Measurements from ENCODE around the gene HPSE2.

HPSE2 gene

GRCh38 chr10:99058762-99059161 is 176.9 kb downstream of the HPSE2 start:
- Histone ChIP-seq H3K4me3 (ENCODE audit: low read depth, low read length) (no peak overlapping the region), H3K27me3 (replicated peaks) (no peaks in the 10 kb centered on the region), H3K27ac (no peak overlapping the region), H3K36me3 (replicated peaks) (no peaks in the 10 kb centered on the region)
- no peak for DNase-seq
- no peak for TF ChIP-seq CTCF (IDR thresholded peaks at IDR 0.05; ENCODE audit: low read depth, low read length, missing control alignments)
- in situ Hi-C loops (cut with HindIII; ENCODE audit: low pct_ligation_motif_present, low sequenced_read_pairs): no loop called here

- H3K27ac ChIP-seq: no peak overlapping the region
- H3K36me3 ChIP-seq (replicated peaks): no peaks in the 10 kb centered on the region
- no peaks in the 10 kb centered on the region for H3K27me3 ChIP-seq (replicated peaks)
- in situ Hi-C loops (cut with HindIII; ENCODE audit: low pct_ligation_motif_present, low sequenced_read_pairs): no loop called here
- no peak overlapping the region for H3K4me3 ChIP-seq (ENCODE audit: low read depth, low read length)
- TF ChIP-seq CTCF (IDR thresholded peaks at IDR 0.05; ENCODE audit: low read depth, low read length, missing control alignments): no peak
- no peak for DNase-seq
Observed at GRCh38 chr10:99057936-99058690, 177.5 kb downstream of the HPSE2 start.

DNA sequence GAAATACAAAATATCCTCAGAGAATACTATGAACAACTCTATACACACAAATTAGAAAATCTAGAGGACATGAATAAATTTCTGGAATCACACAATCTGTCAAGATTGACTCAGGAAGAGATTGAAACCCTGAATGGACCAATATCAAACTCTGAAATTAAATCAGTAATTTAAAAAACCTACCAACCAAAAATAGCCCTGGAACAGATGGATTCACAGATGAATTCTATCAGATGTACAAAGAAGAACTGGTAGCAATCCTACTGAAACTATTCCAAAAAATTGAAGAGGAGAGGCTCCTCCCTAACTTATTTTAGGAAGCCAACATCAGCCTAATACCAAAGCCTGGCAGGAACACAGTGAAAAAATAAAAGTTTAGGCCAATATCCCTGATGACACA is 190.0 kb downstream of the HPSE2 start:
- no peak for DNase-seq
- H3K4me3 ChIP-seq (ENCODE audit: low read depth, low read length): no peak overlapping the region
- H3K27ac ChIP-seq: no peak overlapping the region
- in situ Hi-C loops (cut with HindIII; ENCODE audit: low pct_ligation_motif_present, low sequenced_read_pairs): no loop called here
- H3K27me3 ChIP-seq (replicated peaks): no peaks in the 10 kb centered on the region
- no peak for TF ChIP-seq CTCF (IDR thresholded peaks at IDR 0.05; ENCODE audit: low read depth, low read length, missing control alignments)
- H3K36me3 ChIP-seq (replicated peaks): no peaks in the 10 kb centered on the region

DNA sequence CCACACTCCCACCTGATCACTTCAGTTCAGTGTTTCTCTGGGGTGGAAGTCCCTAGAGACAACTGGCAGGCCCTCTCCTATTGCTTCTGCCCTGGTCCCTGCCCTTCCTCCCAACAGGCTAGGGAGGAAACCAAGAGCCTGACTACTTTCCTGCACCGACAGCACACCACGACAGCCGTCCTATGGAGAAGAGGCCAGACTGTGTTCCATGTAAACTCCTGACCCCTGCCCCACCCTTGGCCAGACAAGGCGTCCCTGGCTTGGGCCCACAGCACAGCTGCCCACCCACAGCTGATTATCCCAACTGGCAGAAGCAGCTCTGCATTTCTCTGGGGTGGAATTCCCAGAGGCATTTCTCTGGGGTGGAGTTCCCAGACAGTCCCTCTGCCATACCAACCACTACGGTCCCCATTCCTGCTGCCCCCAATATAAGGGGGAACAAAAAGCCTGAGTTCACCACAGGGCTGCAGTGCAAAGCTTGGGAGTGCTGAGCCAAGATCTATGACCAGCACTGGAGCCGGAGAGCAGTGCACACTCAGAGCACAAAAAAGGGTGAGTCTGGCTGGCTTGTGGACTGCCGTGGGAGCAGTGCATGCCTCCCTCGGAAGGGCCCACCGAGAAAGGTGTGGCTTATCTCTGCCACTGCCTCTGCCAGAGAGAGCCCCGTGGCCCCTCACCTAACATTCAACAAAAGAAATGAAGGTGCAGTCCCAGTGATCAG is 193.4 kb downstream of the HPSE2 start:
- Histone ChIP-seq H3K36me3 (replicated peaks) (no peaks in the 10 kb centered on the region), H3K27ac (no peak overlapping the region), H3K27me3 (replicated peaks) (no peaks in the 10 kb centered on the region), H3K4me3 (ENCODE audit: low read depth, low read length) (no peak overlapping the region)
- no peak for DNase-seq
- TF ChIP-seq CTCF (IDR thresholded peaks at IDR 0.05; ENCODE audit: low read depth, low read length, missing control alignments): no peak
- in situ Hi-C loops (cut with HindIII; ENCODE audit: low pct_ligation_motif_present, low sequenced_read_pairs): no loop called here

- Histone ChIP-seq H3K36me3 (replicated peaks) (no peaks in the 10 kb centered on the region), H3K27ac (no peak overlapping the region), H3K27me3 (replicated peaks) (no peaks in the 10 kb centered on the region), H3K4me3 (ENCODE audit: low read depth, low read length) (no peak overlapping the region)
- no peak for DNase-seq
- in situ Hi-C loops (cut with HindIII; ENCODE audit: low pct_ligation_motif_present, low sequenced_read_pairs): no loop called here
- no peak for TF ChIP-seq CTCF (IDR thresholded peaks at IDR 0.05; ENCODE audit: low read depth, low read length, missing control alignments)
Observed at GRCh38 chr10:99041468-99041867, 194.2 kb downstream of the HPSE2 start.
